DLD1 (cell line): ENCODE data around the gene GRID1.

Source experiments
- in situ Hi-C: cut with HindIII; loops from 2 replicates; pipeline ENCODE4 v1.10.0; 2017; ENCODE audit warnings: low sequenced_read_pairs

GRID1 gene

DNA sequence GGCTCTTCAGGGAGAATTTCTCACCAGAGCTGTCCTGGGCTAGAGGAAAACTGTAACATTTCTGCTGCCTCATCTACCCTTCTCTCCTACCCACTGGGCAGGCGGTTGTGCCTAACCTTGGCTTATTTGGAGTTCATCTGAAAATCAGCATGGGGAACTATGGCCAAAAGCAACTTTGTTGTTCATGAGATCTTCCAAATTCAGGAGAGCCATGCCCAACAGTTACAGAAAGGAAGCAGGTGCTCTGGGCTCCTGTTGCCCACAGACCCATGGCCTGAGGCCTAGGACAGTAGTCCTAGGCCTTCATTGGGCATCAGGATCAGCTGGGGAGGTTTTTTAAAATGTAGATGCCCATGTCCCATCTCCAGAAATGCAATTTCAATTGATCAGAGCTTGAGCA lies 85.2 kb downstream of the GRID1 start:
- in situ Hi-C loops, result no loop called here

DNA sequence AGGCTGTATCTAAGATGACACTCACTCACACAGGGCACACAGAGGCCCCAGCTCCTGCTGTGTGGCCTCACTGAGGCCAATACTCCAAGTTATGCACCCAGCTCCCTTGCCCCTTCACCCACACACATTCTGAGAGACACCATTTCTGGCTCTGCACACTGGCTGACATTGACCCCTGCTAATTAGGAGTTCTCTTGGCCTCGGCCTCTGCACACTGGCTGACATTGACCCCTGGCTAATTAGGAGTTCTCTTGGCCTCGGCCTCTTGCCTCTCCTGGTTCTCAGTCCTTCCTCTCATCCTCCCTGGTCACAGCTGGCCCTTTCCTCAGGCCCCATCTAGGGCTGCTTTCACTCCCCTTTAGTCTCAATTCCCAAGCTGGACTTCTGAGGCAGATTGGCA lies 97.3 kb downstream of the GRID1 start:
- in situ Hi-C loops, result no loop called here

DNA sequence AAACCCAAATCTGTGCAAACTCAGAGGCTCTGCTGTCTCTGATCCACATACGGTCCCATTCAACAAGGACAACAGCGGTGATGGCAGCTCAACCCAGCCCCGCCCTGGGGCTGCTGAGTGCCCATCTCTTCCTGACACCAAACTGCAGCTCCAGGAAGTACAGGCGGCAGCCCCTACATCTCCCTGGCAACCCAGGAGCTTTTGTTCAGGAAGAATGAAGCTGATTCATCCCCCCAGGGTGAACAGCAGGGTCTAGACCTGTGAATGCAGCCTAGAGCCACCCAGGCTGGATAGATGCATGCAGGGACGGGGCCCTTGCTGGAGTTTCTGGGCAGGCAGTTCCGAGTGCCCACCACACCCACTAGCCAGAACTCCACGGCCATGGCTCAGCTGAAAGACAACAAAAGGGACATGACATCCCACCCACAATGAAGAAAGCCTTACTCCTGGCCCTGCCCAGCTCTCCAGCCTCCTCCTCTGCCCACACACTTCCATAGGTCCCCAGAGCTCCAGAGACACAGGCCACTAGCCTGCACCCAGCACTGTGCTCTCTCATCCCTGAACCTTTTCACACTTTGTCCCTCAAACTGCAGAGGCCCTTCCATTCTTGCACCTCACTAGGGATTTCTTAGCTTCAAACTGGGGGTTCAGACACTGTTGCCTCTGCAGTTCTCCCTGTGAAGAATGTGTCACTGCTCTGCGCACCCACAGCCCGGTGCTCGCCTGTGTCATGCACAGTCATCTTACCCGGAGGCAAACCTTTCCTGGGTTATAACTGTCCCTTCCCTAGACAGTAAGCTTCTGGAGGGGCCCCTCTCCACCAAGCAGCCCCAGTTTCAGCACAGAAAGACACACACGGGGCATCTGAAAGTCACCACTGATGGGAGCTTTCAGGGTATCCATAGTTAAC lies 99.1 kb downstream of the GRID1 start:
- in situ Hi-C loops, result no loop called here

DNA sequence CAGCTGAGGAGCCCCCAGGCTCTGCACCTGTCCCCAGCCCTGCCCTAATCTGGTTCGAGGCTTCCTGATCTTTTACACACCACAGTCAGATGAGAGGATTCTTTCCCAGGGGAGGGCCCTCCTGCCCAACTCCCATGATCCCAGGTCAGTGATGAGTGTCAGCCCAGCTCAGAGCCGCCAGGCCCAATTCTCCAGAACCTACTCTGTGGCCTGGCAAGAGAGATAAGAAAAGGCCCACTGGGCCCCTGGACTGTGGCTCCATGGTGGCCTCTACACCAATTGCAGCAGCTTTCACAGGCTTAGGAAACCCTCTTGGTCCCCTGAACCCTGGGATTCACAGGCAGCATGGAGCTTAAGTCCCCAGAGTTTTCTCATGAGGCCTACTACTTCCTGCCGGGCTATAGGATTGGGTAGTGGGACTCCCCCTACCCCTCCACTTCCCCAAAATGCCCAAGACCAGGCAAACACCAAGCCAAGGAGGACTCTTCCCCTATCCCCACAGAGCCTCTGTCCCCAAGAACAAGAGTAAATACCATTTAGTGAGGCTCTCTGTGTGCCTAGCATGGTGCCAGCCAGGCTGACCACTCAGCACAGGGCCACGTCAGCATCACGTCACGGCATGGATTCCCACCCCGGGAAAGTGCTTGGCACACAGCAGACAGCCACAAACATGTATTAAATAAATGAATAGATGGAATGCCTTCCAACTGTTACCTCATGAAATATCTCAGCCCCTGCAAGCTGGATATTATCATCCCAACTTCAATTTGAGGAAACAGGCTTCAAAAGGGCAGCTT lies 100.0 kb downstream of the GRID1 start:
- in situ Hi-C loops, result no loop called here

DNA sequence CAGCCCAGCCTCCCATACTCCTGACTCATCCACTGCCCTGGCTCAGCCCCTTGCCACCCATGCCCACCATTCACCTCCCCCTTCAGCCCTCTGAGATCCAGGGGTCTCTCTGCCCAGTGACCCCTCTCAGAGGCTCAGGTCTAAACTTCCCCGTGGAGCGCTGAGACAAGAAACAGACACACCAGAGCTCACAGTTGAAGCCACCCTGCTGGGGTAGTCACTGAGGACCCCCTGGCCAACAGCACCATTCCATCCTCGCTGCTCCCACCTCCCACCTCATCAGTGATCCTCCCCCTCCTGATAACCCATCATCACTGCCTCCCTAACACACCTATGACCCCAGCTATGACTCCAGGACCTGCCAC lies 100.7 kb downstream of the GRID1 start:
- in situ Hi-C loops, result no loop called here

DNA sequence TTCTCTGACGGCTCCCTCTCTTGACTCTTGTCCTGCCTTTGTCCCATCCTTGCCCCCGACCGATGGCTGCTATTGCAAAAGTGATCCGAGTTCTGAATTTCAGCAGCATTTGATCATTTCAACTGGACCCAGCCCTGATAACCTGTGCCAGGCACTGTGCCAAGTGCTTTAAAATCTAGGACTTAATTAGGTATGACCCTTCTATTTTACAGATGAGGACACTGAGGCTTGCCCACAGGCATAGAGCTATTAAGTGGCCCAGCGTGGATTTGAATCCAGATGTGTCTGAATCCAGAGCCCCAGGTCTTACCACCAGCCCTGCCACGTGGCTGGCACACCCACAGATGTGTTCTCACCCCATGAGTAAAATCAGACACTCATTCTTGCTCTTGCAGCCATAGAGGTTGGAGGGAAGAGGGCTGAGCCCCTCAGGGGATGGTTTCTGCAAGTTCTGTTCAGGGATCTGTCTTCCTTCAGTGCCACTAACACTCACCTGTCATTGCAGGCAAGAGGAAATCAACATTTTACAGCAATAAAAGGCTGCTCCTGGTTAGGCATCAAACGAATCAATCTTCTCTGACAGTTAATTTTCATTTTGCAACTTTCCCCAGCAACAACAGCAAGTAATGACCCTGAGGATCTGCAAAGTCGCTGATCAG lies 101.2 kb downstream of the GRID1 start:
- in situ Hi-C loops, result no loop called here

DNA sequence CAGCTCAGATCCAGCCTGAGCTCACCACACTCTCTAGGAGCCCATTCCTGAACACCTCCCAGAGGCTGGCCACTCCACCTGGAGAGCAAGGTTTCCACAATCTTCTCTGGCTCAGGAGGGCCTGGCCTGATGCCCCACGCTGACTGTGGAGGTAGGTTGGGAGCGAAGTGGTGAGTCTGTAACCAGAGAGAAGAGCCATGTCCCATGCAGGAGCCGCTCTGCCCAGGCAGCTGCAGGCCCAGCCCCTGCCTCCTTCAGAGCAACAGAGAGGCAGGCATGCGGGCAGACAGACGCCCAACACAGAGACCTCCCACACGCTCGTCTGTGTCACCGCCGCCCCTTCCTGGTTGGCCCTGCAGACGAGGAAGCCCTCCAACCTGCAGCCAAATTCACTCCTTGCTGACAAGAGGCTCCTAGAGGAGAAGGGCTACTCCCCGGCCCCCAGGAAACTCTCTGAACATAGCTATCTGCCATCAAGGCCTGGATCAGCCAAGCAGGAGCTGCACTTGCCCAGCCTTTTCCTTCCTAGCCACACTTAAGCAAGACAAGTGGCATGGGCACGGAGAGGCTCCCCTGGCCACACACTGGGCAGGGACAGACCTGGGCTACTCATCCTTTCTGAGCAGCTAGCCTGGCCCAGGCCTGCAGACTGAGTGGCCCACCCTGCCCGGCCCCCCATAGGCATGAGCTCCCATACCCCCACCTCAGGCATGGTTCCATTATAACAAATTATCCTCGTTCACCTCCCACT lies 101.9 kb downstream of the GRID1 start:
- in situ Hi-C loops, result no loop called here

DNA sequence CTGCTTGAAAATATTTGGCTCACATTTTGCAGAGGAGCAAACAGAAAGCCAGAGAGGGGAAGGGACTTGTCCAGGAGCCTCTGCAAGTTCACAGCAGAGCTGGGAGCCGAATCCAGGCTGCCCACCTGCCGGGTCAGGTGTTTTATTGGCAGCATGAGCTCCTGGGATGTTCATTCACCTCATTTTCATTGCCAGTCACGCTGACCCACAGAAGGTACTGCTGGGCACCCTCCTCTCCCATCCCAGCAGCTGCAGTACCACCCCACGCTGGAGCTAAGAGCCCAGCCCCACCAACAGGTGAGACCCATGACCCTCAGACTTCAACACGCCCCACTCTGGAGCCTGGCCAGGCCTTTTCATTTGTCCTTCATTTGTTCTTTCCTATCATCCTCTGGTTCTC lies 102.7 kb downstream of the GRID1 start:
- in situ Hi-C loops, result no loop called here

DNA sequence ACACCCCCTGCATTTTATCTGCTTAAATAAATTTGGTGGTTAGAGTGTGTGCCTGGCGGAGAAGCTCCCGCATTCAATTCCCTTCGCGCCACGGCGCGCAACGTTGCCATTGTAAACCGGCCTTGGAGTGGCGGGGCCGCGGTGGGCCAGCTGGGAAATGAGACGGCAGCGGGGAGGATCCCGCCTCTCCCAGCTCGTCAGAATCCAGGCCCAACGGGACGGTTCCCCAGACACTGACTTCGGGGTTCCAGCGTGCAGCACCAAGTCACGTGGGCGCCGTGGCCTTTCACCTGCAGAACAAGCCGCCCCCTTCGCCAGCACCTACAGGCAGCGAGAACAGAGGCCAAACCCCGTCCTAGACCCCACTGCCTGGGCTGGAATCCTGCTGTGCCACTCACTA lies 103.4 kb downstream of the GRID1 start:
- in situ Hi-C loops, result no loop called here

DNA sequence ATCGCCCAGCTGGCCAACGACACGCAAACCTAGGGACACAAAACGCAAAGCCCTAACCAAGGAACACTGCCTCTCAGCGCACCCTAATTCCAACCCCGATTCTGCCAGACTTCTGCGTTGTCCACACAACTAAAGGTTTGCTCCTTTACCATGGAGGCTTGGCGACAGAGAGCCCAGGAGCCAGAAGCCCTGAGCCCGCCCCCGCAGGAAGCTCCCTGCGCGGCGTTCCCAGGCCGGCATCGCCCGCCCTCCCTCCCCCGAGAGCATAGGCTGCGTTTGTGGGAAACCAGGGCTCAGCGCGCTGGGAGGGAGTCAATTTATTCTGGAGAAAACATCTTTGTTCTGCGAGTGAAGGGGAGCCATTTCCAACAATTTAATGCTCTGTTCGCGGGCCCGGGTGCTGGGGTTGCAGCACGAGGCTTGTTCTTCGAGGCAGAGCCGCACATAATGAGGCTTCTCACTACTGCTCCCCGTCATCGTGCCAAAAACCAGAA lies 103.9 kb downstream of the GRID1 start:
- in situ Hi-C loops, result no loop called here

DNA sequence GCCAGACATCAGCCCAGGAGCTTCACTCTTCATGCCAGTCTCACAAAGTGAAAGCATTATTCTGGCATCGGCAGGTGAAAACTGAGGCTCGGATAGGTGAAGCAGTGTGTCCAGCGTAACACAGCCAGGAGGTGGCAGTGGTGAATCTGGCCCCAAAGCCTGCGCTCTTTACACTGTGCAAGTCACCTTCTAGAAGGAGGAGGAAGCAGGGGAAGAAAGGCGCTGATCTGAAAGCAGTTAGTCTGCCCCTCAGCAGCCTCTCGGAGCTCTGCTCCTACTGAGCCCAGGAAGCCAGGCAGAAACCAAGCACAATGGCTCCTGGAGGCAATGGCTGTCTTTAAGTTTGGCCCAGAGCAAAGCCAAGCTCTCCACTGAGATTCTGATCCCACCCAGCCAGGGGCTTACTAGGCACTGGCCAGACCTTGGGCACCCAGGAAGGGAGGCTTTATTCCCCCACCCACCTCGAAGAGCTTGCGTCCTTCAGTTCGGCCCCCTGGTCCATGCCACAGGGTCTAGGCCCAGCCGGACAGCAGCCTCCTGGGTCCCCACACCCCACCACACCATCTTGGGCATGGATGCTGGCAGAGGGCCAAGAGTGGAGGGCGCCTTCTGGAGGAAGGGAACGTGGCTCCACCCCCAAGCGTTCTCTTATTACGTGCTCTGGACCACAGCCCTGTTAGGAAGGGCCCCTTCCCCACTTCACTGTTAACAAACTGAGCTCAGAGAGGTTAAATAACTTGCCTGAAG lies 104.5 kb downstream of the GRID1 start:
- in situ Hi-C loops, result no loop called here

DNA sequence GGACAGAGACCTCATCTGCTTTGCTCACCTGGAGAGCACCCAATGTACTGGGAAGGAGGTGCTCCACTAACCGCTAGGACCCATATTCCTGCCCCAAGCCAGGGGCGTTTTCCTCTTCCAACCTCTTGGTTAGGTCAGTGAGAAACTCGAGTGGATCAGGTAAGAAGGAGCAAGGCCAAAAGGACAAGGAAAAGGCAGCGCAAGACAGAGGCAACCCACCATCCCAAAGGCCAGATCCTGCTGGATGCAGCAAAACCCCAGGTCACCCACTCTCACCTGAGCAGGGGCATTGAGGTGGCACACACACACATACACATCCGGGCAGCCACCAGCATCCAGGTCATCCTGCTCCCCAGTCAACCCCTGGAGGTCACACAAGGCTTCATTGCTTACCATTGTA lies 105.1 kb downstream of the GRID1 start:
- in situ Hi-C loops, result no loop called here

DNA sequence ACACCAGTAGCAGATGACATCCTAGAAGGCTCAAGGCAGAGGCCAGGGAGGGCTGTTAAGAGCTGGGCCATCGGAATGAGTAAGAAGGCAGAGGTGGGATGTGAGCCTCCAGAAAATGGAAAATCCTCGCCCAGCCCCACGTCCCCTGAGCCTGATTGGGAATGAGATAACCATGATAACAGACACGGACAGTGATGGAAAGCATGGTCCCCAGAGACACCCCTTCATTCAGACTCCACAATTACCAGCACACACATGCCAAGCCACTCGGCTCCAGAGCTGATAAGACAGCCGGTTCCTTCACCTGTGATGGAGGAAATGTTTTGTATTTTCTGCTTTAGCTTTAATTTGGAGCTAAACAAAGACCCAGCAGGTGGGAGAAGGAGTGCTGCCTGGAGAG lies 106.0 kb downstream of the GRID1 start:
- in situ Hi-C loops, result no loop called here

DNA sequence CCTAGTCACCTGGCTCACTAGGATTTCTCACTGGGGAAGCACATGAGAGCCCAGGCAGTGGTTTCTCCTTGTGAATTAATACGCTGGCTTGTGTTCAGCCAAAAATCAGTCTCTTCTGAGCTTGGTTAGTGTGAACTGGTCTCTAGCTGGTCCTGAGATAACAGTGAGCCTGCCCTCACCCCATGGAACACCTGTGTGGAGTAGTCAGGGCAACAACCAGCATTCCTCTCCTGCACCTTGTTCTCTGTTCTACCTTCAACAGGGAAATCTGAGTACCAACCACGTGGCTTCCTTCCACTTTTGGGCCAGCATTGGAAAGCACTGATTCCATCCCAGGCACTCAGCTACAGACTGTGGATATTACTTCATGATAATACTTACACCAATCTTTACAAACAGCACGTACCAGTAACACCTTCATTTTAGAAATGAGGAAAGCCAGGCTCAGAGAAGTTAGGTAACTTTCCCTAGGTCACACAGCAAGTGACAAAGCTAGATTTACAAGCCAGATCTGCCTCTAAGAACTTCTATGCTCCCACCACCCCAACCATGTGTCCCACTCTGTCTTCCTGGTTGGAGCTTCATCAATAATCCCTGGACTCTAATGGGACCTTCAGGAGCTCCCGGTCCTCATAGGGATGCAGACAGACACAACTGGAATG lies 106.6 kb downstream of the GRID1 start:
- in situ Hi-C loops, result no loop called here

DNA sequence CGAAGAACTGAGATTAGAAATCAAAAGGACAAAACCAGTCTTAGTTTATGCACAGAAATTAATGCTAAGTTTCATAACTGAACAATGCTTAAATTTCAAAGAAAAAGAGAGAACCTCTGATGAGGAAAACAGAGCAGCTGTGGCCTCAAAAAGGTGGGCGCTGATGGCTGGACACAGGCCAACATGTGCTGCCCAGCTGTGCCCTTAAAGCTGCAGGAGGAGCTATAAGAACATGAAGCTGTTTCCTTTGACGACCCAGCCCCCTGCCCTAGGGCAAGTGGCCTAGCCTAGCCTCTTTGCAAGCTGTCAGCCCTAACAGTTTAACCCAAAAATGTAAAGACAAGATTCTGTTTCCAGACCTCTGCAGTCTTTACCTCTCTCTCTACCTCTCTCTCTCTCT lies 107.7 kb downstream of the GRID1 start:
- in situ Hi-C loops, result no loop called here

DNA sequence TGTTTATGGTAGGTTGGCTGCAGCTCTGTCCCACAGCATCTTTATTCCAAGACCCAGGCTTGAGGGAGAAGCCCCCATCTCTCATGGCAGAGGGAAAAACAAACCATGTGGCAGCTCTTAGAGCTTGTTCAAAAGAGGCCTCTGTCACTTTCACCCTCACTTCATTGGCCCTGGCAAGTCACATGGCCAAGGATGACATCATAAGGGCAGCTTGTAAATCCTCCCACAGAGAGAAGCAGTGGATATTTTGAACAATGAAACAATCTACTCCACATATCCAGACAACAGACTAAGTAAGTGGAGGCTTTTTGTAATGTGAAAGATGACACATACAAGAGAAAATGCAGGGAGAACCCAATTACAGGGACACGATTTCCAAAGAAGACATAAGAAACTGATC lies 108.1 kb downstream of the GRID1 start:
- in situ Hi-C loops, result no loop called here

DNA sequence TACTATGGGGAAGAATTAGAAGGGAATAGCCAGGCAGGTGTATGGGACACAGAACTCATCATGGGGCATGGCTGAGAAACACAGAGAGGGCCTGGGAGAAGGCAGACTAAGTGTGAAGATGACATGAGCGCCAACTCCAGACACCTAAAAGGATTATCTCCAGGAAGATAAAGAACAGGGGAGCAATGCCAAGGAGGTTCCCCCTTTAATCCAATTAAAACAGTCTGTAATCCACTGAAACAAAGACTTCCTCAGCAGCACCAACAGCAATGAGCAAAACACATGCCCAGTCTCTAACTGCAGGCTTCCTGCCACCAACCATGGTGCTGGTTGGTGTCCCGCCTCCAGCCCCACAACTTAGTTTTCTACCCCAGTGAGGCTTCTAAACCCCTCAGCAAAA lies 108.9 kb downstream of the GRID1 start:
- in situ Hi-C loops, result no loop called here

DNA sequence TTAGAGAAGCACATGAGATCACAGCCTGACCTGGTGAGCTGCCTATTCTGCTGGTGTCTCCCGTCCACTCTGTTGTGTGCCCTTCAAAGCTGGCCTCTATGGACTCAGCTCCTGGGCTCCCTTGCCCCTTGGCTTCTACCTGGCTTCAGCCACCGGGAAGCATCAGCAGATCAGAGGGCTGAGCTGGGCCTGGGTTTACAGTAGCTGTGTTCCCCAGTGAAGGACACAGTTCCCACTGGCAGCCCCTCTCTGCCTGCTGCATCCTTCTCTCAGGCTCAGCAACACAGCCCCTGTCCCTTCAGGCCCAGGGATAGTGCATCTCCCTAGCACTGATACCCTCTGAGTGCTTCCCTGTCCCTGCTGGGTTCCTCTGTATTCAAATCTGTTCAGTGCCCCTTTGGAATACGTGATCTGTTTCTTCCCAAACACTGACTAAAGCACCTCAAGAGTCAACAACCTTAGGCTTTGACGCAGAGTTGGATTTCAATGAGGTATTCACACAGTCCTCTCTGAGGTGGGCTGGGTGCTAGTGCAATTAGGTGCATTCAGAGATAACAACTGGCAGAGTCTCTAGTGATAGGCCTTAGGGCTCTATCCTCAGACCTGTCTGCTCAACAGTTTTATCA lies 109.8 kb downstream of the GRID1 start:
- in situ Hi-C loops, result no loop called here
